BJ (cell line): Measurements from ENCODE around the gene IPO8. TPM values are rescaled to one million over a fixed set of nuclear protein-coding genes. Genes with fewer than 3 reads are reported as not detected.

Source experiments
- CTCF ChIA-PET: fragments of 350-600 bp; formaldehyde crosslinking; extraction: SDS; loops from one replicate; lab custom pipeline; 2021; ENCODE audit warnings: antibody characterized with exemption, inconsistent platforms; lab: Yijun Ruan, JAX
- POLR2A ChIA-PET: fragments of 300-600 bp; sonication (Branson Sonifier 250); formaldehyde crosslinking; extraction: SDS; loops from one replicate; lab custom pipeline; 2021; ENCODE audit warnings: antibody characterized with exemption; lab: Charles Lee
- DNase-seq: peaks from one replicate; pipeline ENCODE4 v3.0.0-alpha.2; 2011; ENCODE audit warnings: low read depth
- H3K27me3 ChIP-seq: 2 replicates; pipeline ENCODE4 v1.6.0; 2011; ENCODE audit warnings: low read length; ENCODE audit not compliant: control insufficient read depth, insufficient read depth
- H3K36me3 ChIP-seq: 2 replicates; pipeline ENCODE4 v1.5.1; 2011; ENCODE audit warnings: low read length; ENCODE audit not compliant: control insufficient read depth, insufficient read depth
- H3K4me3 ChIP-seq: 2 replicates; pipeline ENCODE4 v1.5.1; 2011; ENCODE audit warnings: low read depth, mild to moderate bottlenecking, control low read depth, low read length
- polyA plus RNA-seq: library from polyadenylated mRNA; depleted of rRNA; stranded (reverse); fragments of >200 nt; gene quantifications from 2 replicates; pipeline ENCODE4 v1.2.3, GENCODE V29; 2011
- TF ChIP-seq, protein P1 (sequence below): IDR thresholded peaks from 2 replicates; pipeline ENCODE4 v1.5.1; 2011; ENCODE audit warnings: low read depth, mild to moderate bottlenecking, control low read depth, inconsistent platforms, low read length, moderate library complexity; ENCODE audit not compliant: insufficient read depth

IPO8 gene
- polyA plus RNA-seq, 1 experiment: 6.8 TPM

- H3K36me3 ChIP-seq: peaks cover 7% of the 10 kb centered on the region
- DNase-seq: no peak
- TF ChIP-seq, protein P1, sequence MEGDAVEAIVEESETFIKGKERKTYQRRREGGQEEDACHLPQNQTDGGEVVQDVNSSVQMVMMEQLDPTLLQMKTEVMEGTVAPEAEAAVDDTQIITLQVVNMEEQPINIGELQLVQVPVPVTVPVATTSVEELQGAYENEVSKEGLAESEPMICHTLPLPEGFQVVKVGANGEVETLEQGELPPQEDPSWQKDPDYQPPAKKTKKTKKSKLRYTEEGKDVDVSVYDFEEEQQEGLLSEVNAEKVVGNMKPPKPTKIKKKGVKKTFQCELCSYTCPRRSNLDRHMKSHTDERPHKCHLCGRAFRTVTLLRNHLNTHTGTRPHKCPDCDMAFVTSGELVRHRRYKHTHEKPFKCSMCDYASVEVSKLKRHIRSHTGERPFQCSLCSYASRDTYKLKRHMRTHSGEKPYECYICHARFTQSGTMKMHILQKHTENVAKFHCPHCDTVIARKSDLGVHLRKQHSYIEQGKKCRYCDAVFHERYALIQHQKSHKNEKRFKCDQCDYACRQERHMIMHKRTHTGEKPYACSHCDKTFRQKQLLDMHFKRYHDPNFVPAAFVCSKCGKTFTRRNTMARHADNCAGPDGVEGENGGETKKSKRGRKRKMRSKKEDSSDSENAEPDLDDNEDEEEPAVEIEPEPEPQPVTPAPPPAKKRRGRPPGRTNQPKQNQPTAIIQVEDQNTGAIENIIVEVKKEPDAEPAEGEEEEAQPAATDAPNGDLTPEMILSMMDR: no peak
- no peak overlapping the region for H3K4me3 ChIP-seq
- H3K27me3 ChIP-seq: no peaks in the 10 kb centered on the region
- POLR2A ChIA-PET: no interaction called here
- CTCF ChIA-PET: no interaction called here
Observed at GRCh38 chr12:30732954-30733637, 37.4 kb upstream of the IPO8 start.

- TF ChIP-seq, protein P1: no peak
- no peak for DNase-seq
- Histone ChIP-seq H3K36me3 (peaks cover 7% of the 10 kb centered on the region), H3K4me3 (no peak overlapping the region), H3K27me3 (no peaks in the 10 kb centered on the region)
- POLR2A ChIA-PET: no interaction called here
- CTCF ChIA-PET: interaction anchor here (0.9 kb wide), 1 partner anchor 11 kb away, joined by 3 read pairs; no protein-coding TSS in a partner anchor
Observed at GRCh38 chr12:30730011-30730410, 34.3 kb upstream of the IPO8 start.

DNA sequence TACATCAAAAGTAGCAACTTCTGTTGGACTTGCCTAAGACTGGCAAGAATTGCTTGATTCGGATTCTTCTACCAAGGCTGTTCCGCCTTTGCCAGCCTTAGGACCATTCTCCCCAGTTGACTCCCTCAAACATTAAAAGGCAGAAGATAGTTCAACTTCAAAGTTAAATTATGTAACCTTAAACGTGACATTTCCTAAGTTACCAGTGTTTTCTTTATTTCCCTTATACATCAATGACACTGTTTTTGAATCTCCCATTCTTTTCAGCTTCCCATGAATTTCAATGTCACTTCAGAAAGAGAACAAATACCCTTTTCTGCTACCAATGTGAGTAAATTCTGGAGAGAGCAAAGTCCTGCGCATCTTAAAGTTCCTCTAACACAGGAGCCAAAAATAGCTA, 33.9 kb upstream of the IPO8 start:
- H3K27me3 ChIP-seq: no peaks in the 10 kb centered on the region
- ChIA-PET CTCF (interaction anchor here (0.9 kb wide), 1 partner anchor 11 kb away, joined by 3 read pairs; no protein-coding TSS in a partner anchor), POLR2A (no interaction called here)
- peaks cover 7% of the 10 kb centered on the region for H3K36me3 ChIP-seq
- TF ChIP-seq, protein P1: no peak
- H3K4me3 ChIP-seq: no peak overlapping the region
- DNase-seq: no peak

DNA sequence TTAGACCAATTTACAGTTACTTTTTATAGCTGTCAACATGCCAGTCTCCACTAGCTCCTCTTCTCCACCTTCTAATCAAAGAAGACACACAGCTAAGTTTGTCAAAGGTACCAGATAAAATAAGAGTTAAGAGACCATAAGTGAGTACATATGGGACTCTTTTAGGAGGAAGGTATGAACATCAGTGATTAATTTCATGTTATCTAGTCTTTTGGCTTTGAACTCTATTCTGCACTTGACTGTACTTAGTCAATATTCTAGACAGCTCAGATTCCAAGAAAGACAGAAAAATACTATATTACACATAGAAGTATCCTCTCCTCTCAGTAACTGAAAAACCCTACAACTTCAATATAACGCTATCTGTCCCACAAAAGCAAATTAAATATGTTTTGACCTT, 31.0 kb upstream of the IPO8 start:
- DNase-seq: no peak
- no peaks in the 10 kb centered on the region for H3K27me3 ChIP-seq
- ChIA-PET CTCF (interaction anchor here (0.9 kb wide), 1 partner anchor 83 kb away, joined by 3 read pairs; no protein-coding TSS in a partner anchor), POLR2A (no interaction called here)
- no peak overlapping the region for H3K4me3 ChIP-seq
- TF ChIP-seq, protein P1: no peak
- peaks cover 5% of the 10 kb centered on the region; the same call in 1 of the 2 replicates for H3K36me3 ChIP-seq

- CTCF ChIA-PET: interaction anchor here (1.4 kb wide), 1 partner anchor 20 kb away, joined by 4 read pairs; no protein-coding TSS in a partner anchor
Observed at GRCh38 chr12:30725739-30726138, 30.1 kb upstream of the IPO8 start.

More at GRCh38 chr12:30725739-30726138, 30.1 kb upstream of the IPO8 start:
- Histone ChIP-seq H3K36me3 (peaks cover 5% of the 10 kb centered on the region), H3K4me3 (no peak overlapping the region), H3K27me3 (no peaks in the 10 kb centered on the region)
- POLR2A ChIA-PET: interaction anchor here (0.5 to 0.7 kb wide), 2 partner anchors 12 to 20 kb away, joined by 3 to 4 read pairs; no protein-coding TSS in a partner anchor
- TF ChIP-seq, protein P1: 0 out of 2 replicates have a peak, but pooled peaks have one; percentile 9
- peak; percentile 41 for DNase-seq
